GM18909 (cell line): ENCODE measurements around the gene CDK8.
A peak's percentile ranks its signal among the peaks of the same experiment; 100 is the strongest.

Experiments
- ATAC-seq: cut with Tn5 transposase; IDR thresholded peaks from one replicate; pipeline ENCODE4 v1.9.1; 2021; ENCODE audit warnings: mild to moderate bottlenecking; ENCODE audit not compliant: unreplicated experiment, poor library complexity

CDK8 gene

GRCh38 chr13:26253787-26254582 is at the start of gene CDK8:
Gene CDK8 (plus strand): TSS chr13:26254129. CDS start chr13:26254642, 513 bp downstream.
- ATAC-seq: peak; percentile 89

GRCh38 chr13:26208287-26208686 is 45.6 kb upstream of the CDK8 start:
- no peak for ATAC-seq

DNA sequence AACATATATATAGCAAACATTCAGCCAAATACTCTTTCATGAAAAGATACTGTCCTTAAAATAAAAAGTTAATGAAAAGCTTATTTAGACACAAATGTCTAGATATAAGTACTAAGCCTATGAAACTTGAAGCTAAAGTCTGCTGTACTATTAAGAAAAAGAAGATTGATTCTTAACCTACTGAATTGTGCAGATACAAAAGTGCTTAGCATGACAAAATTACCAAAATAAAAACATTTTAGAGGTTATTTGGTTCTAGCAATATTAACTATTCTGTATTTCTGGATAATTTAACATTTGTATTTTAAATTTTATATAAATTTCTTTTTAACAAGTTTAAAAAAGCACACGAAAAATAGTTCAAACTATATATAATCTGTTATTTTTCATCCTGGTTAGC is 40.6 kb upstream of the CDK8 start:
- no peak for ATAC-seq

- no peak for ATAC-seq
These were observed 39.9 kb upstream of the CDK8 start for GRCh38 chr13:26213982-26214381.

DNA sequence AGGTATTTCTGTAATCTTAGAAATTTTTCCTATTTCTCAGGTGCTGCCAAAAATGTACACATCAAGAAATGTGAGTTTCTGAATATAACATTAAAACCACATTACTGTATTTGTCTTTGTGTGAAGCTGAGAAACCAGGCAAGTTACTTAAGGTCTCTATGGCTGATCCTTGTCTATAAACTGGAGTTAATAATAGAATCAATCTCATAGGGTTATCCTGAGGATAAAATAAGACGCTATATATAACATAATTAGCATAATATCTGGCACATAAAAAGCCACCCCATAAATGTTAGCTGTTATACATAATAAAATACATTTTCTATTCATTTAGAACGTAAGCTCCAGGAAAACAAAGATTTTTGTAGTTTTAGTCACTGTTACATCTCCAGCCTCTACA is 37.9 kb upstream of the CDK8 start:
- ATAC-seq: no peak

GRCh38 chr13:26219726-26220125 is 34.2 kb upstream of the CDK8 start:
- no peak for ATAC-seq

DNA sequence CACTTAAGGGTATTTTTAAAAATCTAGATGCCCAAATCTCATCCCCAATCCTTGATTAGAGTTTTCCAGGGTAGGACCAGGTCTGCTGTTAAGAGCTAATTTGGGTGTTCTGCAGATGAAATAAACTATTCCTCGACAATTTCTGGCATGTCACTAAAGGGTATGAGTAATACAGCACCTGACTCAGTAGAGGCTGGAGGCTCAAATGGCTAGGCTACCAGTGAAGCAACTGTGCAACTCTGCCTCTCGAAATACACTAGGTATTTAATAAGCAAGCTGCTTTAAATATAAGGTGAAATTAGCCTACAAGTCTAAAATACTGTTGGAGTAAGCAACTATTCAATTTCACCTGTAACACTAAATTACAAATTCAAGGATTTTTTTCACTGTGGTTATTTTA is 33.4 kb upstream of the CDK8 start:
- ATAC-seq: no peak

DNA sequence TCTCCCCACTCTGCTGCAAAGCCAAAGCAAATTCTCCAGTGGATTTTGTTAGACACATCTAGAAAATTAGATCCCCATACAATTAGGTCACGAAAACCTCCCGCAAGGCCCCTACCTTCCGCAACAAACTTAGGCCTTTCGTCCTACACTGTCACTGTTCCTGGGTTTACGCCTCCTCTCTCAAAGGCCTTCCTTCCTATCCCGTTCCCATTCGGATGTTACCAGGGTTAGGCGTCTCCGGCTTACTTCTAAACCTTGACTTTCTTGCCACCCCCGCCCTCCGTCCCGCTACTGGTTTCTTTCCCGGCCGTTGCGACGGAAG is 32.6 kb upstream of the CDK8 start:
- ATAC-seq: peak; percentile 31

DNA sequence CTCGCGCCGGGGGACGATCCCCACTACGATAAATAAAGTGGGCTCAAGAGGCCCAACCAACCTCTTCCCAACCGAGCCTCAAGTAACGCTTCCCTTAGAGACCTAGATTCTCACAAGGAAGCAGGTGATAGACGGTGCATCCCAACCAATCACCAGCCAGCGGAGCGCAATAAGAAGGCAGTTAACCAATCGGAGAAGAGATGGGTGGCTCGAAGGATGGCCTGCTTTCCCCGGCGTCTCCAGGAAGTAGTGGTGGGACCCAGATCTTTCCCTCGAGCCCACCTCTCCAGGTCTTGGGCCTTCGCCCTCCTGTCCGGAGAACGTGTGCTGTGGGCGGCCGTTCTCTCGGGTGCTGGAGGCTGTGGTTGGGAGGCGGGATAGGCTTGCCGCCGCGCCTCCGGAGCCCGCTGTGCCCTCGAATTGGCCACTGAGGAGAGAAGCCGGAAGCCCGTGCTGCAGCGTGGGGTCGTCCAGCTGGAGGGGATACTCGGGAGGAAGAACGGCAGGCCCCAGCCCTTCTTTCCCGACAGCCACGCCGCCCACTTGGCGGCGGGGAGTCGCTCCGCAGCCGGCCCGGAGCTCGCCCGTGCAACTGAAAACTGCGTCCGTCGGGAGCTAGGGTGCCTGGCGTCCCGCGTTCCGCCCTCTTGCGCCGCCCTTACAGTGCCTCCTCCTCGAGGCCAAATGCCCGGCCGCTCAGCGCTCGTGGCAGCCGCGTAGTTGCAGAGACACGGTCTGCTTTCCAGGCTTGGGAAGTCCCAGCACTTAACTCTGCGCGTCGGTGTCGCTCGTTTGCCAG is 32.0 kb upstream of the CDK8 start, which contains the start of gene RNF6:
Gene RNF6 (minus strand): TSS at position 594 of the 799 bp plus-strand sequence. CDS start 2,665 bp downstream, outside the sequence.
- ATAC-seq: peak; percentile 96

DNA sequence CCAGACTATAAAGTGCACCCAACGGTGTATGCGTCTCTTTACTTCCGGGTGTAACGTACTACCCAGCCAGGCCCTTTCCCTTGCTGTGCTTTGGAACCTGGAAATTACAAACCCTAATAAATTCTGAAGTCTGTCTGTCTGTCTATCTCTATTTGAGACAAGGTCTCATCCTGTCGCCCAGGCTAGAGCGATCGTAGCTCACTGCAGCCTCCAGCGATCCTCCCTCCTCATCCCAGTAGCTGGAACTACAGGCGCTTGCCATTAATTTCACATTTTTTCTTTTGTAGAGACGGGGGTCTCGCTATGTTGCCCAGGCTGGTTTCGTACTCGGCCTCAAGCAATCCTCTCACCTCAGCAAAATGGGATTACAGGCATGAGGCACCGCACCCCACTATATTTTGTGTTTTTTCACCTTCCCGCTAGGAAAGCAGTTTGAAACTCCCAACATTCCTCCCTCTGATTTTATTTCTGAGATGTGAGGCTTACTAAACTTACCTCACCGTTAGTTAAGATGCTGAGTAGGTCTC is 31.3 kb upstream of the CDK8 start:
- no peak for ATAC-seq

DNA sequence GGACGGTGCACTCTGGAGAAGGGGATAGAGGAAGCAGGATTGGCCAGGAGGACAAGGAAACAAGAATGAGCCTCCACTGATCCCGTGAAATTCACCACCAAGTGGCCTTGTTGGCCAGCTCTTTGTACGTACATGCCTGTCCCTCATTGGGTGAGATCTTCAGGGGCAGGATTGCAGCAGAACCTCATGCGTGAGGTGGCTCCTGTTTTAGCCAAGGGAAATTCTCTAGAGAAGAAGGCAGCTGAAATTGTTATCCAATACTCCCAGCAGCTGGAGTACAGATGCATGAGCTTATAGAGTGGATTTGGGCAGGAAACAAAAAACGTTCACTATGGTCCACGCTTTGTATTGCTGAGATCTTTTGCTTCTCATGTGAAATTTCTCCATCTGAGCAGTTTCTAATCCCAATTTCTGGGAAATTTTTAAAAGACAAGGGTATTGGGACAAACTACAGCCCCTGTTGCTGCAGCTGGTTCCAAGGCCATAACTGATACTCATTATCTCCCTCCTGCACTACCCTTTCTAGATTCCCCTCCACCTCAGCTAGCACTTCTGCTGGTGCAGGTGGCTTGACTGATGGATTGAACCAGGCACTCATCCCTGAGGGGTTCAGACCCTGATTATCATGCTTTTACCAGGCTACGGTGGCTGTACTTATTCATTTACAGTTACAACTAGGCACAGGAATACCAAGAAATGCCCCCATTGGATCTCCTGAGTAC is 27.9 kb upstream of the CDK8 start:
- no peak for ATAC-seq

DNA sequence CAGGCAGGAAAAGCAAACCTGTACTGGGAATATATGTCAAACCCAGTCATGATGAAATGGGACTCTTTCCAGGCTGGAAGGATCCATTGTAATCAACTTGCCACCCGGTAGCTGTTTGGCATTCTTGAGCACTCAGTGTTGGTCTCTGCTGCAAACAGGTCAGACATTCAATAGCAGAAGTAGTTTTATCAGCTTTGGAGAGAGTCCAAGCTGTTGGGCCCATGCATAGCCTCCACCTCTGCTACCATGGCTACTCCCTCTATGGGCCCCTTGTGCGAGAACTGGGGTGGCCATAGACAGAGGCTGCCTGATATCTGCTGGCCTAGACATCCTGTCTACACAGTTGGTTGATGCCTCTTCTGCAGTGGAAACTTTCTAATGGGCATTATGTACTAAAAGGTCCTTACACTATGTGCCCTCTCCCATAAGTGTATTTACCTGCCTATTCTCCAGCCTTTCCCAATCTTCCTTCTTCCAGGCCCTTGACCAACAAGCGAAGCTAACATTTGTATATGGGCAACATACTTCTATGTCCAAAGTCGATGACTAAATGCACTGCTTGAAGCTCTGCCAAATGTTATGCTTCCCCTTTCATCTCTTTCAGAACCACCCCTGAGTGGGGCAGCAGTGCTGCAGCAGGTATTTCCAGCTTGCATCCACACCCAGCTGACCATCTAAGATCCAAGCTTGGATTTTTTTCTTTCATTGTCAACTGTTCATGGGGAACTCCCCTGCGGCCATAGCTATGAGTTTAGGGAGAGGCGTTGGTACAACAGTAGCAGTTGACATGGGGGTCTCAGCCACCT is 26.6 kb upstream of the CDK8 start:
- ATAC-seq: no peak

- no peak for ATAC-seq
These were observed 25.8 kb upstream of the CDK8 start for GRCh38 chr13:26228096-26228495.

DNA sequence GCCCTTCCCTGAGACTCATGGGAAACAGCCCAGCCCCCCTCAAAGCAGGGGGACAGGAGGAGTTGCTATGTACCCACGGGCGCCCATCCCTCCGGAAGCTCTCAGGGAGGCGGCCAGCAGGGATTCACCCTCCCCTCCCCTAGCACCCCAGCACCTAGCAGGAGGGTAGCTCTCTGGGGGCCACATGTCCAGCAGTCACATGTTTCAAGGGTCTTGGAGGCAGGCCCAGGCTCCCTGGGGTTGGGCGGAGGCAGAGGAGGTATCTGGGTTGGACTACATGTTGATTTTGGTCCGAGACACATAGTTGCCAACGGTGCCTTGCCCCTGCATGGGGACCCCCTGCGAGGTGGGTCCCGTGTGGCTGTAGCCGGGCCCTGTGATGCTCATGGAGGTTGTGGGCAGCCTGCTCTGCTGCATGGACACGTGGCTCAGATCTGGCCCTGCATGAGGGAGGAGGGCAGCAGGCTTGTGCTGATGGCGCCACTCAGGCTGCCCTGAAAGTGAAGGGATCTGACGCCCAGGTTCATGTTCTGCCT is 24.8 kb upstream of the CDK8 start:
- no peak for ATAC-seq

DNA sequence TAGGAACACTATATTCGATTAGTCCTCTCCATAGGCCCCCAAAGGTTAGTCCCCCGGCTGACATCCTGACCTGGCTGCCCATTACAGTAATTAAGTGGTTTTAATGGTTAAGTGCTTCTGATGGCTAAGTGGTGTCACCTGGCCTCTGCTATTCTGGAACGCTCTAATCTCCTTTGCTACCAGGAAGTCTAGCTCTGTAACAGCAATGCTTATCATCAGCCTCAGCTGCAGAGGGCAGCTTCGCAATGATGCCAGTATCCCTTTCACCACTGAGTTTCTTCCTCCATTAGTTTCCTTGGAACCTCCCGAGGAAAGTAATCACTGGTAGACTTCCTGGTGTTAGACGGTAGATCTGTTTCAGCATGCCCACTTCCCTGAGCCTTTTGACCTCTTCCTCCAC is 23.2 kb upstream of the CDK8 start:
- no peak for ATAC-seq

- no peak for ATAC-seq
These were observed 17.6 kb upstream of the CDK8 start for GRCh38 chr13:26236296-26236695.

DNA sequence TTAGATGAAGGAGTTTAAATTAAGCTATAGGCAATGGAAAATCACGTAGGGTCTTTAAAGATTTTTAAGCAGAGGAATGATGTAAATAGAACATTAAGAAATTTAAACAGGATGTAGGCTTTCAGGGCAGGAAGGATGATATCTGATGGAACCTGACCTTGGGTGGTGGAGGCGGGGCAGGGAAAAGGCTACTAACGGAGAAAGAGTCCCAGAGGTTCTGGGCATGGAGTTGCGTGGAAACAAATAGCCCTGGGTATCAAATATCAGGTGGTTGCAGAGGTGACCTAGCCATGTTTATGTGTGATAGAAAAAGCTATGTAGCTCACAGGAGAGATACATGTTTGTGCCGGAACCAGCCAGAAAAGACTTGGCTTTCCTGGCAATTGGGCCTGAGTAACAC is 7.8 kb upstream of the CDK8 start:
- ATAC-seq: no peak

GRCh38 chr13:26247011-26247410 is 6.9 kb upstream of the CDK8 start:
- no peak for ATAC-seq

- no peak for ATAC-seq
These were observed 6.3 kb upstream of the CDK8 start for GRCh38 chr13:26247608-26248007.

DNA sequence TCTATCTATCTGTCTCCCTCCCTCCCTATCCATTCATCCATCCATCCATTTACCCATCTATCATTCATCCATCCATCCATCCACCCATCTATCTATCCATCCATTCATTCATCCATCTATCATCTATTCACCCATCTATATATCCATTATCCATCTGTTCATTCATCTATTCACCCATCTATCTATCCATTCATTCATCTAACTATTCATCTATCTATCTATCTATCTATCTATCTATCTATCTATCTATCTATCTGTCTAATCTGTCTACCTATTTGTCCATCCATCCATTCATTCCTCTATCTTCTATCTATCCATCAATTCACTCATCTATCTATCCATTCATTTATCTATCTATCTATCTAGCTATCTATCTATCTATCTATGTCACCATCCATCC is 4.4 kb upstream of the CDK8 start:
- ATAC-seq: no peak
